Ovary (tissue), 9 donors: Measurements from ENCODE around the gene PNRC2. TPM values are rescaled to one million over a fixed set of nuclear protein-coding genes. Genes with fewer than 3 reads are reported as not detected.

Experiments
- DNase-seq, 5 donors: peaks; one replicate each; pipeline ENCODE4 v3.0.0-alpha.2; 2019 to 2020
- H3K27ac ChIP-seq, 2 donors: fragments of 200-600 bp; one replicate each; pipeline versions ENCODE4 v1.5.1 to v1.8.0; 2019 to 2022
- H3K27me3 ChIP-seq: fragments of 200-600 bp; one replicate; pipeline ENCODE4 v1.8.0; 2022
- H3K36me3 ChIP-seq: fragments of 200-600 bp; sonication (generic); one replicate; pipeline ENCODE4 v1.5.1; 2019
- H3K4me1 ChIP-seq: one replicate; pipeline ENCODE4 v1.8.1; 2013; ENCODE audit warnings: mild to moderate bottlenecking, moderate library complexity; ENCODE audit not compliant: insufficient read depth
- H3K4me3 ChIP-seq: fragments of 200-600 bp; sonication (generic); one replicate; pipeline ENCODE4 v1.5.1; 2017
- H3K9me3 ChIP-seq, 2 donors: fragments of 200-600 bp in 1 of 2; sonication (generic) in 1 of 2; one replicate each; pipeline versions ENCODE4 v1.5.1 to v1.8.1; 2013 to 2019; ENCODE audit warnings: mild to moderate bottlenecking in 1 of 2, moderate library complexity in 1 of 2
- CTCF ChIP-seq, 3 donors: fragments of 450-650 bp in 2 of 3; fragments of 200-600 bp in 1 of 3; IDR thresholded peaks; one replicate each; pipeline versions ENCODE4 v1.5.1 to v1.8.0; 2016 to 2022; ENCODE audit warnings: antibody characterized with exemption in 3 of 3, mild to moderate bottlenecking in 1 of 3
- EP300 ChIP-seq: sonication (generic); formaldehyde crosslinking; IDR thresholded peaks from one replicate; pipeline ENCODE4 v1.6.1; 2017; ENCODE audit warnings: antibody characterized with exemption
- POLR2A ChIP-seq: fragments of 450-650 bp; IDR thresholded peaks from one replicate; pipeline ENCODE4 v1.6.1; 2017; ENCODE audit warnings: antibody characterized with exemption, mild to moderate bottlenecking, moderate library complexity
- WGBS, 3 donors: extraction: QIAGEN DNeasy Blood & Tissue Kit in 1 of 3; methylation state at CpG; one replicate each; pipeline versions ENCODE4 v1.1.5 to v1.1.7; 2013 to 2017; 5-methylcytosine and 5-hydroxymethylcytosine counted together
- intact Hi-C, 4 donors: fragments of 100-400 bp; cut with DNase I; formaldehyde crosslinking; loops; one replicate each; pipeline versions ENCODE4 v1.11.0 to v1.15.1; 2022 to 2023
- polyA plus RNA-seq, 2 donors: library from polyadenylated mRNA; stranded (reverse); fragments of 200-250 nt in 1 of 2; fragments of 350-450 nt in 1 of 2; fragmentation: Illumina TruSeq in 1 of 2; extraction: RNeasy Lipid Tissue Mini Kit (QIAGEN cat#74804) in 1 of 2; gene quantifications; one replicate each; pipeline ENCODE4 v1.2.3, GENCODE V29; 2013 to 2014
- total RNA-seq, 7 donors: library from RNA; depleted of rRNA in 2 of 7; stranded (reverse); fragments of >200 nt in 2 of 7; fragmentation: NEBNext Ultra II Directional in 3 of 7; extraction: Animal tissue kit (Norgen Biotek cat#: 25700) in 3 of 7; gene quantifications; one replicate each; pipeline versions ENCODE4 v1.1.0 to v1.2.4, GENCODE V29; 2016 to 2023
- donor health status: DM: no; HTN: no; CAD: no; lungs with moderate emphysema.
- donor health status: DM: no; HTN: no; CAD: no.
- donor health status: Bipolar disorder and iron deficiency.
- donor health status: DM: yes; HTN: yes; CAD: no.
- donor health status: DM: no; HTN: no; CAD: no.
- donor health status: DM: yes; HTN: yes; CAD: no.

The PNRC2 gene
- total and polyA plus RNA-seq, 9 donors: 72.5 to 121 (median 99.0) TPM

DNA sequence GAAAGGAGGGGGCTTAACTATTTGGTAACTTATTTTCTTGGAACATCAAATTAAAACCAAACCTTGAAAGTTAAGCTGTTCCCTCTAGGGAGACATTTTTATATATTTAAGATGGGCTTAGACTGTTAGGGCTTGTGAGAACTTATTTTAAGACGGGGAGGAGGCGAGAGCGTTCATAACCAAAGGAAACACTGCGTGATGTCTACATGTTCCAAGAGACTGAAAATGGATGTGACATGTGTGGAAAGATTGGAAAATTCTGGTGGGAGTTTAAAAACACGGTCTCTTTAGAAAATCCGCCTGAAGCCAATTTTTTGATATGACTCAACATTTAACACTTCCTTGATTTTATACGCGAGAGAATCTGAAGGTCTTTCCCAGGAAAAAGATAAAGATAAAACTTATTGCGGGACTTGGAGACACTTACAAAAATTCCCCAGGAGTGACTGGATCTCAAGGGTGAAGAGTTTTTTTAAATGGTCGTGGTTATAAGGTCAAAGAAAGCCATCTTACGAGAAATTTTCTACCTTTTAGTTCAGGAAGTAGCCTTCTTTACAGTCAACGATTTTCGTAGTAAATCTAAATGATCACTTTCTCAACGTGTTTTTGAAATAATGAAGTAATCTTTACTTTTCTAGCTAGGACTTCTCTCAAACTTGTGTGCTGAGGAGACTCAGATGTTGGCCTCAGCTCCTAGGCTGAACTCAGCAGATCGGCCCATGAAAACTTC is 828 bp downstream of the PNRC2 start:
- no peak for DNase-seq
- WGBS, 3 donors: 0 to 1% (median 0%) methylated on average over 15 of the region's 15 CpGs
- Histone ChIP-seq H3K27ac (peak overlapping the region; percentile 93 to 99), H3K4me1 (no peaks in the 10 kb centered on the region), H3K4me3 (peak overlapping the region; percentile 84), H3K27me3 (no peaks in the 10 kb centered on the region), H3K36me3 (no peaks in the 10 kb centered on the region), H3K9me3 (no peaks in the 10 kb centered on the region)
- intact Hi-C loops: no loop called here
- TF ChIP-seq POLR2A: no peak
- TF ChIP-seq CTCF (IDR thresholded peaks at IDR 0.05): no peak
- no peak for TF ChIP-seq EP300

DNA sequence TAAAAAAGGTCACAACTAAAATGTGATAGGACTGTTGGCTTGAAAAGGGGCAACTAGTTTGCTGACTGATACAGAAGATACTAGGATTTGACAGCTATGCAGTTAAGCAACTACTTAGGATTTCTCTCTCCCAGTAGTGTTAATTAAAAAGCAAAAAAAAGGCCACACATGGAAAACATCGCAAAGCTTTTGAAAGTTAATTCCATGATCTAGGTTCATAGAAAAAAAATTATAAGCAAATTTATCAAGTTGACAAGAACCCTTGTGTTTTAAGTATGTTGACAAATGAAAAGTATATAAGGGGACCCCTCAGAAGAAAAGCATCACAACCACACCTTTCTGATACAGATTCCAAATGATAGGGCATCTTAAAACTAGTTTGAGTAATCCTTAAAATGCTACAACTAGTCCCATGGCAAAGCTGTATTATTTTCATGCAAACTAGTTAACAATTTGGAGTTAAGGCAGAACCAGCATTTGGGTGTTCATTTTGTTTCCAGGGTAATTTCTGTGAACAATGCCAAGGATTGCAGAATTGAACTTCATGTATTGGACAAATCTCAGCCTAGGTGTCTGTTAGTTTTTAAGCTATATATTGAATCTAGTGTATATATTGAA is 4.1 kb downstream of the PNRC2 start:
- H3K4me3 ChIP-seq: no peak overlapping the region
- no peaks in the 10 kb centered on the region for H3K9me3 ChIP-seq
- no peaks in the 10 kb centered on the region for H3K36me3 ChIP-seq
- TF ChIP-seq CTCF (IDR thresholded peaks at IDR 0.05) (no peak), POLR2A (no peak), EP300 (no peak)
- WGBS, 3 donors: 47 to 68% (median 64%) methylated on average over 1 of the region's 1 CpG
- no peak overlapping the region for H3K27ac ChIP-seq
- H3K4me1 ChIP-seq: no peaks in the 10 kb centered on the region
- intact Hi-C loops: no loop called here
- DNase-seq: no peak
- no peaks in the 10 kb centered on the region for H3K27me3 ChIP-seq

- Histone ChIP-seq H3K27ac (no peak overlapping the region), H3K4me3 (no peak overlapping the region), H3K9me3 (no peaks in the 10 kb centered on the region), H3K36me3 (no peaks in the 10 kb centered on the region), H3K27me3 (no peaks in the 10 kb centered on the region), H3K4me1 (no peaks in the 10 kb centered on the region)
- WGBS, 3 donors: 58 to 69% (median 60%) methylated on average over 3 of the region's 3 CpGs
- TF ChIP-seq EP300 (no peak), POLR2A (no peak), CTCF (IDR thresholded peaks at IDR 0.05) (no peak)
- intact Hi-C loops: no loop called here
- no peak for DNase-seq
Measured at GRCh38 chr1:23964235-23964668, 4.6 kb downstream of the PNRC2 start.

DNA sequence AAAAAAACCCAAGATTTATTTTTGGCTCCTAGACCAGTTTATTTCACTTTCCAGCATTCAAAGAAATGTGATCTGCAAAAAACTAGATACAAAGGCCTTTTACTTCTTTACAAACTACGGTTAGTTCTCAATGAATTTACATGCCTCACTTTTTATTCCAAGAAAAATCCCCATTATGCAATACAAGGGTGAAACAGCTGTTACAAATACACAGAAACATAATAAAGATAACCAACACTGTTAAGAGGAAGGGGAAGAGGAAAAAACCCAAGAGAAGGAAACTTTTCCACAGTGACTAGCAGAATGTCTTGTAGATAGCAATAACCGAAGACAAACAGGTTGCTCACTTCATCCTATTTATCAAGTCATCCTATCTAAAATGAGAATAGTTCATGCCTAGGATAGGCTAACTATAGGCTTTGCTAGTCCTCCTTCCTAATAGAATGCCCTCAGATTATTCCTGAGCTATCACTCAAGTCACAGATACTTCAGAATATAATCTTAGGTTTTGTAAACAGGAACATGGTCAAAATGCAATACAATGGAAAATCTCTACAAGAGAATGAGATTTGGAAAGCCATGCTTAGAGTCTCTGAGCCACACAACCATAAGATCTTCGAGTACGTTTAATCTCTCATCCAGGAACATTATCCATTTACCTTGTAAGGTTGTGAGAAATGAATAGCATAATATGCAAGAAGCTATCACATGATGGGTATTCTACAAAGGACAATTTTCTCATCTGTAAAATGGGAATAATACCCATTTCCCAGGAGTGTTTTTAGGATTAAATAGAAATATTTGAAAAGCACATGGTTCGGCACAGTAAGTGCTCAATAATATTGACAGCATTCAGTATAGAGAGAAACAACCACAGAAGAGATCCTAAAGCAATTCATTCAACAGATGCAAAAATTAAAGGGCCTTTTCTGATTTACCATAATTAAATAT is 5.4 kb downstream of the PNRC2 start:
- no peak for DNase-seq
- Histone ChIP-seq H3K4me1 (no peaks in the 10 kb centered on the region), H3K9me3 (no peaks in the 10 kb centered on the region), H3K27ac (no peak overlapping the region), H3K4me3 (no peak overlapping the region), H3K27me3 (no peaks in the 10 kb centered on the region), H3K36me3 (no peaks in the 10 kb centered on the region)
- intact Hi-C loops: no loop called here
- WGBS, 3 donors: 46 to 55% (median 48%) methylated on average over 5 of the region's 5 CpGs
- TF ChIP-seq CTCF (IDR thresholded peaks at IDR 0.05) (no peak), POLR2A (no peak), EP300 (no peak)
